Omental fat pad (tissue), 4 donors: ENCODE measurements around the gene GPLD1. TPM values are rescaled to one million over a fixed set of nuclear protein-coding genes. Genes with fewer than 3 reads are reported as not detected.
"Not testable (repeated sequence)": the region's sequence is repeated elsewhere in the genome, so short reads cannot be mapped to it uniquely, and the experiment has no call there.

Experiments used
- ATAC-seq: fragments of 150-250 bp; one replicate; pipeline ENCODE4 v1.9.1; 2016; ENCODE audit warnings: mild to moderate bottlenecking, moderate library complexity; ENCODE audit not compliant: low FRiP score
- DNase-seq: peaks from one replicate; pipeline ENCODE4 v3.0.0-alpha.2; 2019; ENCODE audit warnings: low spot score
- CTCF ChIP-seq, 3 donors: fragments of 450-650 bp; IDR thresholded peaks; one replicate each; pipeline ENCODE4 v1.5.1; 2016 to 2017; ENCODE audit warnings: antibody characterized with exemption in 3 of 3, mild to moderate bottlenecking in 3 of 3, moderate library complexity in 2 of 3
- total RNA-seq, 4 donors: library from RNA; depleted of rRNA; stranded (reverse); fragments of >200 nt; gene quantifications; one replicate each; pipeline ENCODE4 v1.1.0, GENCODE V29; 2016

Gene GPLD1
- total RNA-seq, 4 donors from 2014 or later: 3.6 to 9.7 (median 5.5) TPM

DNA sequence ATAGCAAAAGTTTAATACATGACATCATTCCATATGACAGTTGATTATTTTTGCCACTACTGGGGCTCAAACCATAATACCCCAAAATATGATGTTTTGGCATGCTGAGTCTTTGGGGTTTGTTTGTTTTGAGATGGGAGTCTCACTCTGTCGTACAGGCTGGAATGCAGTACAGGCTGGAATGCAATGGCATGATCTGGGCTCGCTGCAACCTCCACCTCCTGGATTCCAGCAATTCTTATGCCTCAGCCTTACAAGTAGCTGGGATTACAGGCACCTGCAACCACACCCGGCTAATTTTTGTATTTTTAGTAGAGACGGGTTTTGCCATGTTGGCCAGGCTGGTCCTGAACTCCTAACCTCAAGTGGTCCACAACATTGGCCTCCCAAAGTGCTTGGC, 87.9 kb downstream of the GPLD1 start:
- no peak for DNase-seq

GRCh38 chr6:24400045-24401039, 89.0 kb downstream of the GPLD1 start:
- ATAC-seq, DNase-seq: not testable (repeated sequence)

More for the DNA sequence above, 87.9 kb downstream of the GPLD1 start:
- ATAC-seq: no peak
- no peak for TF ChIP-seq CTCF (IDR thresholded peaks at IDR 0.05)

DNA sequence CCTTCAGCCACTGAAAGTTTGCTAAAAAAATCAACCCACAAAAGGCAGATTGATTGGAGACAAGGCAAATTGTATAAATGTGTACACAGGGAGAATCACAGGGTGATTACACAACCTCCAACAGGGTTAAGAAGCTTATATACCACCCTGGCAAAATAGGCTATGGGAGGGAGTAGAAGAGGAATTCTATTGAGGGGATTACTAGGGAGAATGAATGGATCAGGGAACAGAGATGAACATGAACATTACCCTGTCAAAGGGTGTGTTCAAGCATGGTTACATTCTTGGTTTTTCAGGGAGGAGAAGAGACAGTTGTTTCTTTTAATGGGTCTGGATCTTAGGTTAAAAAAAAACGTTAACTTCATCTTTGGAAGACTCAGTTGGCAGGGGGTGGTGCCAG, 91.7 kb downstream of the GPLD1 start:
- DNase-seq (no peak), ATAC-seq (no peak)
- no peak for TF ChIP-seq CTCF (IDR thresholded peaks at IDR 0.05)

DNA sequence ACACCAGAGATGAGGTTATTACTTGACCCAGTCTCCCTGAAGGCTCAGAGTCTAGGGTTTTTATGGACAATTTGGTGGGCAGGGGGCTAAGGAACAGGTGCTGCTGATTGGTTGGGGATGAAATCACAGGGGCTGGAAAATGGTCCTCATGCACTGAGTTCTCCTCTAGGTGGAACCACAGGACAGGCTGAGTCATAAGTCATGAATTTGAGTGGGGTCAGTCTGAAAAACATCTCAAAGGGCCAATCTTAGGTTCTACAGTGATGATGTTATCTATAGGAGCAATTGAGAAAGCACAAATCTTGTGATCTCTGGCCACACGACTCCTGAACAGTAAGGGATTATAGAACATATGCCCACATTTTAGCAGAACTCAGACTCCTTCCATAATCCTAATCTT, 92.6 kb downstream of the GPLD1 start:
- ATAC-seq (no peak), DNase-seq (no peak)
- TF ChIP-seq CTCF (IDR thresholded peaks at IDR 0.05): no peak

GRCh38 chr6:24394780-24395437, 94.5 kb downstream of the GPLD1 start:
- DNase-seq (no peak), ATAC-seq (no peak)
- TF ChIP-seq CTCF (IDR thresholded peaks at IDR 0.05): no peak

GRCh38 chr6:24394061-24394779, 95.2 kb downstream of the GPLD1 start:
- no peak for DNase-seq
- no peak for ATAC-seq
- TF ChIP-seq CTCF (IDR thresholded peaks at IDR 0.05): no peak
